Measurements from ENCODE around the gene TMEM143. TPM values are rescaled to one million over a fixed set of nuclear protein-coding genes. Genes with fewer than 3 reads are reported as not detected.

Gene TMEM143
- total and polyA plus RNA-seq, 2 of the 8 experiments (the other 6 are each of a cell fraction or from before 2014, with no cell fraction given): 14.2 to 19.1 TPM

- TF ChIP-seq CBX8 (IDR thresholded peaks at IDR 0.05; ENCODE audit: borderline replicate concordance, low read depth, low read length): no peak
- no peak for TF ChIP-seq CHD1 (IDR thresholded peaks at IDR 0.05; ENCODE audit: low read depth, low read length)
- TF ChIP-seq BACH1 (IDR thresholded peaks at IDR 0.05; ENCODE audit: low read length): no peak
Measured at GRCh38 chr19:48355365-48355954, 8.3 kb downstream of the TMEM143 start (continued).
